Measurements from ENCODE around the gene FNDC3B. TPM values are rescaled to one million over a fixed set of nuclear protein-coding genes. Genes with fewer than 3 reads are reported as not detected.

The FNDC3B gene
- total and polyA plus RNA-seq, 9 of the 15 experiments (the other 6 are each of a cell fraction or from before 2014, with no cell fraction given): 7.0 to 35.8 (median 16.2) TPM

- TF ChIP-seq CTBP1 (IDR thresholded peaks at IDR 0.05; ENCODE audit: borderline replicate concordance) (0 out of 2 replicates have a peak, but pooled peaks have one; percentile 10), MTF1 (CRISPR knock-in tag; IDR thresholded peaks at IDR 0.05; ENCODE audit: borderline replicate concordance) (no peak), ZNF707 (CRISPR knock-in tag; conservative IDR thresholded peaks at IDR 0.05) (no peak), ZNF311 (CRISPR knock-in tag; IDR thresholded peaks at IDR 0.05) (no peak), CEBPG (CRISPR knock-in tag; IDR thresholded peaks at IDR 0.05) (peak; percentile 75), CEBPG (tag; conservative IDR thresholded peaks at IDR 0.05 in 1 of 2, IDR thresholded peaks at IDR 0.05 in 1 of 2) (peak in 1 of 2 experiments; percentile 43; a peak in 1 of 4 replicates), RBM14 (IDR thresholded peaks at IDR 0.05; ENCODE audit: borderline replicate concordance, insufficient read depth, low read depth, low read length) (no peak), EP300 (IDR thresholded peaks at IDR 0.05; ENCODE audit: low read length) (peak; percentile 32; the same call in 1 of the 2 replicates), STAT6 (CRISPR knock-in tag; IDR thresholded peaks at IDR 0.05) (no peak), TFE3 (CRISPR knock-in tag; IDR thresholded peaks at IDR 0.05) (no peak), ZNF778 (CRISPR knock-in tag; IDR thresholded peaks at IDR 0.05) (no peak), SMAD4 (CRISPR knock-in tag; conservative IDR thresholded peaks at IDR 0.05) (0 out of 2 replicates have a peak, but pooled peaks have one; percentile 15), ZNF263 (CRISPR knock-in tag; IDR thresholded peaks at IDR 0.05; ENCODE audit: borderline replicate concordance) (peak; percentile 89), CXXC5 (CRISPR knock-in tag; IDR thresholded peaks at IDR 0.05) (peak; percentile 45; the same call in 1 of the 2 replicates), CBFA2T2 (conservative IDR thresholded peaks at IDR 0.05) (0 out of 2 replicates have a peak, but pooled peaks have one; percentile 18), CBFA2T3 (IDR thresholded peaks at IDR 0.05) (peak; percentile 59), TGIF2 (CRISPR knock-in tag; IDR thresholded peaks at IDR 0.05) (no peak), ZFP91 (CRISPR knock-in tag; IDR thresholded peaks at IDR 0.05) (no peak), ZBTB49 (CRISPR knock-in tag; IDR thresholded peaks at IDR 0.05; ENCODE audit: borderline replicate concordance) (no peak), ADNP (tag; IDR thresholded peaks at IDR 0.05) (no peak), ETS2 (tag; IDR thresholded peaks at IDR 0.05; ENCODE audit: borderline replicate concordance, poor library complexity, severe bottlenecking) (no peak)
These were observed 119.4 kb downstream of the FNDC3B start (continued) for GRCh38 chr3:172158741-172159140.
